ENCODE results near the gene GRHL3.
"Not testable (repeated sequence)": the region's sequence is repeated elsewhere in the genome, so short reads cannot be mapped to it uniquely, and the experiment has no call there.

GRHL3 gene

DNA sequence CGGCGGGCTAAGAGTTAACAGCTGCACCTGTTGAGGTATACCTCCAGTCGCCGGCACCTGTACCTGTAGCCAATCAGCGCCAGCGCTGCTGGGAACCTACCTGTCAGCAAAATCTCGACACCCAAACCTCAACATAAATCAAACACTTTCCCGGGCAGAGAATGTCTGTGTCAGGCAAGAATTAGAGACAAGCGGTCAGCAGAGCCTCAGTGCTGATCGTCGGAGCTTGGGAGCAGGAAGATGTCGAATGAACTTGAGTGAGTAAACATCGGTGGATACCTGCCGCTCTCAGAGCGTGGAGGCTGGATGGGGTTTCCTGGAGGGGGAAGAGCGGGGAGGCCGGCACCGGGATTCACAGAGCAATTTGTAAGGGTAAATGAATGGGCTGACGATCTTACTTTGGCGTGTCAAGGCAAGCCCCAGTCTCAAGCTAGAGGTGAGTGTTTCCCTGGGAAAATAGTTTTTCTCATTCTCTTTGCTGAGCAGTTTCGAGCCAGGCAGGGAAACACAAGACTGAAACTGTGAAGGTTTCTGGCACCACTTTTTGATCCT is at the start of gene GRHL3:
Gene GRHL3 (plus strand): TSS at position 46 of the 552 bp plus-strand sequence. CDS start 195 bp downstream, at position 241.
- DNase-seq: no peak

DNA sequence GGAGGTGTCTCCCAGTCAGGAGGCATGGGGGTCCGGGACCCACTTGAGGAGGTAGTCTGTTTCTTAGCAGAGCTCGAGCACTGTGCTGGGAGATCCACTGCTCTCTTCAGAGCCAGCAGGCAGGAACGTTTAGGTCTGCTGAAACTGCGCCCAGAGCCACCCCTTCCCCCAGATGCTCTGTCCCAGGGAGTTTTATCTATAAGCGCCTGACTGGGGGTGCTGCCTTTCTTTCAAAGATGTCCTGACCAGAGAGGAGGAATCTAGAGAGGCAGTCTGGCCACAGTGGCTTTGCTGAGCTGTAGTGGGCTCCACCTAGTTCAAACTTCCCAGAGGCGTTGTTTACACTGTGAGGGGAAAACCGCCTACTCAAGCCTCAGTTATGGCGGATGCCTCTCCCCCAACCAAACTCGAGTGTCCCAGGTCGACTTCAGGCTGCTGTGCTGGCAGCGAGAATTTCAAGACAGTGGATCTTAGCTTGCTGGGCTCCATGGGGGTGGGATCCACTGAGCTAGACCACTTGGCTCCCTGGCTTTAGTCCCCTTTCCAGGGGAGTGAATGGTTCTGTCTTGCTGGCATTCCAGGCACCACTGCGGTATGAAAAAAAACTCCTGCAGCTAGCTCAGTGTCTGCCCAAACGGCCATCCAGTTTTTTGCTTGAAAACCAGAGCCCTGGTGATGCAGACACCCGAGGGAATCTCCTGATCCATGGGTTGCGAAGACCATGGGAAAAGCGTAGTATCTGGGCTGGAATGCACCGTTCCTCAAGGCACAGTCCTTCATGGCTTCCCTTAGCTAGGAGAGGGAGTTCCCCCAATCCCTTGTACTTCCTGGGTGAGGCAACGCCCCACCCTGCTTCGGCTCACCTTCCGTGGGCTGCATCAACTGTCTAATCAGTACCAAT is 44.7 kb upstream of the GRHL3 start:
- DNase-seq: not testable (repeated sequence)

- no peak for DNase-seq
Measured at GRCh38 chr1:24275104-24275410, 44.1 kb upstream of the GRHL3 start.

GRCh38 chr1:24275510-24275909 is 43.6 kb upstream of the GRHL3 start:
- DNase-seq: no peak

DNA sequence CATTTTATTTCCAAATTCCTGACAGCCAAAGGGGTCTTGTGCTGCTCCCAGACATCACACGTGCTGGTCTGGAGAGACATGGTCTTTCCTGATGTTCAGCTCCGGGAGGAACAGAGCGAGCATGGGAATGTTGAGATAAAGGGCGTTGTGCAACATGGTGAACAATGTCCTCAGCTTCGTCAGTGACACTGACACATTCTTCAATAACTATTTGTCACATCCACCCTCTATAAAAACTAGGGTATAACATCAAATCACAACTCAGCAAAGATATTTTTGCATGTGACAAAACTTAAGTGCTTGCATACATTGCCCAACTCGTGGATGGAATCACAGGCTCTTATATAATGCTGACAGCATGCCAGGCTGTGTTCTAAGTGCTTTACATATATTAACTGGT is 42.4 kb upstream of the GRHL3 start:
- no peak for DNase-seq

DNA sequence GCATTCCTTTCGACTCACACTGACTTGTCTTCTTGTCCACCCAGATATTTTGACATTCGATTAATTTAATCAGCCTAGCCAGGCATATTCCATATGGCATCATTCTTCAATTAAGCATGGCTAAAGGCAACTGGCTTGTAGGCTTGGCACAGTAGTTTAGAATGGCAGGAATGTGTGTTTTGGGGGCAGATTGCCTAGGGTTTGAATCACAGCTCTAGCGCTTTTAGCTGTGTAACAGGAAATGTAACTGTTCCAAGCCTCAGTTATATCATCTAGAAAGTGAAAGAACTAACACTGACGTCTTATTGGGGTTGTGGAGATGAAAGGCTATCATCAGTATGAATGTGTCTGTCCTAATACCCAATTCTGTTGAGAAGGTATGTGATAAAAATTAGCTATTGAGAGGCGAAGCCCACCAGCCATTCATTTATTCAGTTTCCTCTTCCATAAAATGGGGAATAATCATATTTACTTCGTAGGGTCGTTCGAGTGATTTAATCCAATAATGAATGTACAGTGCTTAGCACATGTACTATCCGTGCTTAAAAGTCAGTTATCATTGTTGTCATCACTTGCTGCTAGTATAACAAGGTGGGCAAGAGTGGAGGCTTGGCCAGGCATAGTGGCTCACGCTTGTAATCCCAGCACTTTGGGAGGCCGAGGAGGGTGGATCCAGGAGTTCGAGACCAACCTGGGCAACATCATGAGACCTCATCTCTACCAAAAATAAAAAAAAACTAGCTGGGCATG is 41.6 kb upstream of the GRHL3 start:
- DNase-seq: no peak

- no peak for DNase-seq
Measured at GRCh38 chr1:24278726-24279125, 40.4 kb upstream of the GRHL3 start.

GRCh38 chr1:24279590-24280232 is 39.4 kb upstream of the GRHL3 start:
- no peak for DNase-seq

DNA sequence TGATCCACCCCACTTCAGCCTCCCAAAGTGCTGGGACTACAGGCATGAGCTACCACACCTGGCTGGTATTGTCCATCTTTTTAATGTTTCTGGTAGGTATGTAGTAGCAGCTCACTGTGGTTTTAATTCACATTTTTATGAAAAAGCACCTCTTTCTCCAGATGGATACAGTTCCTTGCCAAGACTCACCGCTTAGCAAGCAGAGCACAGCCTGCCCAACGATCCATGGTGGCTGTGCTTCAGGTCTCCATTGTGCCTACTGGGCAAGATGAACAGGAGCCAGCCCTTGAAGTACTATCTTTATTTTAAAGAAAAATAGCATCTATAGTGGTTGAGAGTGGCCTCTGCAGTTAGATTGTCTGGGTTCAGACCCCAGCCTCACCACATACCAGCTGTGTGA is 37.6 kb upstream of the GRHL3 start:
- DNase-seq: no peak

DNA sequence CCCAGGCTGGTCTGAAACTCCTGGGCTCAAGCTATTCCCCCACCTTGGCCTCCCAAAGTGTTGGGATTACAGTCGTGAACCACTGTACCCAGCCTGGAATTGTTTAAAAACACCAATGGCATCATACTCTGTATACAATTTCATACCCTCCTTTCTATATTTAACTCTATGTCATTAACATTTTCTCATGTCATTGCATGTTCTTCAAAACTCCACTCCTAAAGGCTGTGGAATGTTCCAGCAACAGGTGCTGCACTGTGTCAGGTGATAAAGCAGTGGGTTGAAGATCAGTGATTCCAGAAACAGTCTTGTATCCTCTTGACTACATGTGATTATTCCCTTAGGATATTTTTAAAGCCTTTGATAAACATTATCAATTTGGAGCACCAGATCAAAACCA is 36.7 kb upstream of the GRHL3 start:
- no peak for DNase-seq

- DNase-seq: no peak
Measured at GRCh38 chr1:24283326-24284155, 35.6 kb upstream of the GRHL3 start.

DNA sequence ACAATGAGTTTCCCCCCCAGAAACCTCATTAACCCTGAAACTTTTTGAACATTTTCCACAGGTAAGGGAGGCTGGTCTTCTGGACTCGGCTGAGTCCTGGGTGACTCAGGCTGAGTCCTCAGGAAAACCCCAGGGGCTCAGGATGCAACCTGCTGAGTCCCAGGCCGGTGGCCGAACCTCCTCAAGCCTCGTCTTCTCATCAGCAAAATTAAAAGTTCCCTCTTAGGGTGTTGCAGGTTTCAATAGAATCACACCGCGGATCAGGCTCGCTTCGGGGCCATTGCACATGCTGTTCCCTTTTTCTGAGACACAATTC is 35.0 kb upstream of the GRHL3 start:
- DNase-seq: no peak

DNA sequence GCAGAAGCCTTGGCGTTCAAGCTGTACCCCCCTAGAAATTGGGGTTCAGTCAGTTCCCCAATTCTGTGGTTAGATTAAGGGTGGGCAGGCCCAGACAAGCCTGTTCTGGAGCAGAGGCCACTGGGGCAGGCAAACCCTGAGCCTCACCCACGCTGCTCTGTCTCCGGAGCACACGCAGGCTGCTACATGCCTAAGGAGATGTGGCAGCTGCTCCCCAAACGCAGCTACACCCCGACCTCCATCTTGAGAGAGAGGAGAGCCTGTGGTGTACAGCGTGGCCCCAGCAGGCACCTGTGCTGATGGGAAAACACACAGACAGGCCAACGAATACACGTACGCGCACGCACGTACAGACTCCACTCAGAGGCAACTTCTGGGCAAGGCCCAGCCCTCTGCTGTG is 33.9 kb upstream of the GRHL3 start:
- no peak for DNase-seq

DNA sequence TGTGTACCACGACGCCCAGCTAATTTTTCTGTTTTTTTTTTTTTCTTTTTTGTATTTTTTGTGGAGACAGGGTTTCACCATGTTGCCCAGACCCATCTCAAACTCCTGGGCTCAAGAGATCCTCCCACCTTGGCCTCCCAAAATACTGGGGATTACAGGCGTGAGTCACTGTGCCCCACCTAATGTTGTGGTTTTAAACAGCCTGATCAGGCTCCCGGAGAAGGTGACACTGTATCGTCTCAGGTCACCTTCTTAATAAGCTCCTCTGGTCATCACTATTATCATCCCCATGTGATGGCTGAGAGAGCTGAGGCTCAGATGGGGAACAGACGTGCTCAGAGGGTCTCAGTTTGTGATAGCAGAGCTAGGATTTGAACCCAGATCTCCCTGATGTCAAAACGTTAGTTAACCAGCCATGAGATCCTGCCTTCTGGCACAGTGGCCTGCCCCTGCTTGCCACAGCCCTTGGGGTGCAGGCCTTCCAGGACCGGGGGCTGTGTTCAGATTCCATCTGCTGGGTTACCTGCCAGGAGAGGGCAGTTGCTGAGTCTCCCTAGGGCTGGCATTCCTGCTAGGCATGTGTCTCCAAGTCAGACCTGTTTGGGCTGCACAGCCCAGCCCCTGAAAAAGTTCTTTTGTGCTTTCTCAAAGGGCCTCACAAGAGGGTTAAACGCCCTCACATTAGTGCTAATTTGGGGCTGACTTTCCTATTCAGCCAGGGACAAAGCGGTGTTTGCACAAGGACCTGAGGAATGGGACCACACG is 32.7 kb upstream of the GRHL3 start:
- DNase-seq: no peak

GRCh38 chr1:24287779-24288178 is 31.4 kb upstream of the GRHL3 start:
- not testable (repeated sequence) for DNase-seq

GRCh38 chr1:24288479-24288878 is 30.7 kb upstream of the GRHL3 start:
- no peak for DNase-seq

DNA sequence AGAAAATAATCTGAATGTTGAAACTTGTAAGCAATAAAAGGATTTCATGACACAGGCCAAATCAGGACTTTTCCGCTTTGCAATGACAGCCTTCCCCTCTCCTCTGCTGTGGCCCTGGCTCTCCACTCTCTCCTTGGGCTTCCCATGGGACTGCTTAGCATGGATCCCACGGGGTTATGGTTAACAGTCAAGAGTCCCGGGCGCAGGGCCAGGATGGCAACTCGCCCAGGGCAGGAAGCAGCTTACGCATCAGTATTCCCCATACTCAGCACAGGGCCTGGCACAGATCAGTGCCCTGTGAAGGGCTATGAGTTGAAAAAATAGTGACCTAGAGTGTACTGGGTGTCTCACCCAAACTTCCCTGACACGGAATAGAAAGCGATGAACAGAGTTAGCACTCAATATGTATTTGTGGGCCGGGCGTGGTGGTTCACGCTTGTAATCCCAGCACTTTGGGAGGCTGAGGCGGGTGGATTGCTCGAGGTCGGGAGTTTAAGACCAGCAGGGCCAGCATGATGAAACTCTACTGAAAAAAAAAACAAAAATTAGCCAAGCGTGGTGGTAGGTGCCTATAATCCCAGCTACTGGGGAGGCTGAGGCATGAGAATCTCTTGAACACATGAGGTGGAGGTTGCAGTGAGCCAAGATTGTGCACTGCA is 29.1 kb upstream of the GRHL3 start:
- DNase-seq: no peak

GRCh38 chr1:24290933-24291487 is 28.1 kb upstream of the GRHL3 start:
- DNase-seq: no peak

- no peak for DNase-seq
Measured at GRCh38 chr1:24292103-24292502, 27.1 kb upstream of the GRHL3 start.

GRCh38 chr1:24292887-24293286 is 26.3 kb upstream of the GRHL3 start:
- no peak for DNase-seq

All from OCI-M1 (cell line).